Esophagus (tissue), 2 donors: ENCODE results near the gene PCDHB5. TPM values are rescaled to one million over a fixed set of nuclear protein-coding genes. Genes with fewer than 3 reads are reported as not detected.
"Not testable (repeated sequence)": the region's sequence is repeated elsewhere in the genome, so short reads cannot be mapped to it uniquely, and the experiment has no call there.

Source experiments
- H3K27ac ChIP-seq, 2 donors: one replicate each; pipeline ENCODE4 v1.5.1; 2013; ENCODE audit warnings: low read depth in 2 of 2, mild to moderate bottlenecking in 2 of 2, inconsistent platforms in 1 of 2, low read length in 1 of 2, moderate library complexity in 1 of 2
- H3K27me3 ChIP-seq, 2 donors: one replicate each; pipeline ENCODE4 v1.6.1; 2013; ENCODE audit warnings: low read length in 2 of 2, control low read depth in 1 of 2, mild to moderate bottlenecking in 1 of 2; ENCODE audit not compliant: insufficient read depth in 2 of 2, control insufficient read depth in 1 of 2
- H3K36me3 ChIP-seq, 2 donors: one replicate each; pipeline ENCODE4 v1.6.1; 2013; ENCODE audit warnings: low read length in 1 of 2; ENCODE audit not compliant: control insufficient read depth in 2 of 2, insufficient read depth in 2 of 2
- H3K4me1 ChIP-seq, 2 donors: one replicate each; pipeline ENCODE4 v1.6.1; 2013; ENCODE audit warnings: low read length in 1 of 2; ENCODE audit not compliant: control insufficient read depth in 2 of 2, insufficient read depth in 2 of 2
- H3K4me3 ChIP-seq, 2 donors: one replicate each; pipeline ENCODE4 v1.5.1; 2013; ENCODE audit warnings: low read length in 2 of 2, mild to moderate bottlenecking in 2 of 2, low read depth in 1 of 2, moderate library complexity in 1 of 2
- H3K9me3 ChIP-seq, 2 donors: one replicate each; pipeline ENCODE4 v1.6.1; 2013; ENCODE audit warnings: mild to moderate bottlenecking in 2 of 2, low read depth in 1 of 2, low read length in 1 of 2, moderate library complexity in 1 of 2; ENCODE audit not compliant: control insufficient read depth in 2 of 2, insufficient read depth in 1 of 2
- WGBS, 2 donors: extraction: QIAGEN DNeasy Blood & Tissue Kit; methylation state at CpG; one replicate each; pipeline ENCODE4 v1.1.7; 2013; 5-methylcytosine and 5-hydroxymethylcytosine counted together
- polyA plus RNA-seq, 2 donors: library from polyadenylated mRNA; stranded (reverse); fragments of 200-250 nt; gene quantifications; one replicate each; pipeline ENCODE4 v1.2.3, GENCODE V29; 2013
- donor health status: healthy with polysubstance abuse.
- donor health status: Bipolar disorder and iron deficiency.

Gene PCDHB5
- under 1 TPM; 0.14 to 0.26 TPM for polyA plus RNA-seq

DNA sequence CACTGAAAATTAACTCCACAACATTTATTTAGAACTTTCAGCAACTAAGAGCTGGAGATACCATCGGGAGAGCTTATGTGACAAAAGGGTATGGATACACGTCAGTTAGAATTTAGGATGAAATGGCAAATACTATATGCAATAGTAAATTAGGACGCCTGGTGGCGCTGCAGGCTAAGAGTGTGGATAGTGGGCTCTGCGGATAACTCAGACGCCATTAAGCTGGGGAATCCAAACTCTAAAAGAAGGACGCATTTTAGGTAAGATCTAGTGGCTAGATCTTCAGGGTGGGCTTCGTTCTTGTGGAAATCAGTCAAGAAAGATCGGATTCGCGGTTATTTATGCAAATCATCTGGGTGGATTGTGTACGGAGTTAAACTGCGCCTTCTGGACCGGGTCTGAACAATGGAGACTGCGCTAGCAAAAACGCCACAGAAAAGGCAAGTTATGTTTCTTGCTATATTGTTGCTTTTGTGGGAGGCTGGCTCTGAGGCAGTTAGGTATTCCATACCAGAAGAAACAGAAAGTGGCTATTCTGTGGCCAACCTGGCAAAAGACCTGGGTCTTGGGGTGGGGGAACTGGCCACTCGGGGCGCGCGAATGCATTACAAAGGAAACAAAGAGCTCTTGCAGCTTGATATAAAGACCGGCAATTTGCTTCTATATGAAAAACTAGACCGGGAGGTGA, at the start of gene PCDHB5:
TSS of gene PCDHB5 (plus strand) at position 177 of the 688 bp plus-strand sequence. CDS start at position 406, 229 bp downstream.
- 18 to 24% methylated on average over 22 of the region's 22 CpGs for WGBS, 2 donors
- Histone ChIP-seq H3K9me3 (peaks cover 14 to 18% of the 10 kb centered on the region in 2 donors), H3K27ac (no peak within 1 kb of the TSS), H3K36me3 (no peaks in the 10 kb centered on the region), H3K4me1 (no peaks in the 10 kb centered on the region), H3K4me3 (peak within 1 kb of the TSS in 1 of 2 donors; percentile 31), H3K27me3 (no peaks in the 10 kb centered on the region)

DNA sequence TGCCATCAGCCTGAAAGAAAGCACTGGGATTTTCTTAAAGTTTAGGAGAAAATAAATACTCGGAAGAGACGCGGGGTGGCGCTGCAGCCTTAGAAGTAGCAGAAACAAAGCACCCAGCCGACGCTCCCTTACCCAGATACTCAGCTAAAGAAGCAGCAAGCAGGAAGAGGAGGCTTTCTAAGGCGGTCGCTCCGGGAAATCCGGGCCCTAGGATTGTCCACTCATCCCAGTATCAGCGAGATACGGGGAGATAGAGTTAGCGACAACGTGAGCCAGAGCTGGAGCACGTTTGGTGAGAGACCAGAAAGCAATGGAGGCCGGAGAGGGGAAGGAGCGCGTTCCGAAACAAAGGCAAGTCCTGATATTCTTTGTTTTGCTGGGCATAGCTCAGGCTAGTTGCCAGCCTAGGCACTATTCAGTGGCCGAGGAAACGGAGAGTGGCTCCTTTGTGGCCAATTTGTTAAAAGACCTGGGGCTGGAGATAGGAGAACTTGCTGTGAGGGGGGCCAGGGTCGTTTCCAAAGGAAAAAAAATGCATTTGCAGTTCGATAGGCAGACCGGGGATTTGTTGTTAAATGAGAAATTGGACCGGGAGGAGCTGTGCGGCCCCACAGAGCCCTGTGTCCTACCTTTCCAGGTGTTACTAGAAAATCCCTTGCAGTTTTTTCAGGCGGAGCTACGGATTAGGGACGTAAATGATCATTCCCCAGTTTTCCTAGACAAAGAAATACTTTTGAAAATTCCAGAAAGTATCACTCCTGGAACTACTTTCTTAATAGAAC, 40.3 kb upstream of the PCDHB5 start, which contains the start of gene PCDHB2:
TSS of gene PCDHB2 (plus strand) at position 135 of the 782 bp plus-strand sequence. CDS start at position 311, 176 bp downstream.
- Histone ChIP-seq H3K36me3 (no peaks in the 10 kb centered on the region), H3K4me1 (no peaks in the 10 kb centered on the region), H3K9me3 (peaks cover 8 to 19% of the 10 kb centered on the region in 2 donors), H3K4me3 (peak within 1 kb of the TSS; percentile 24 to 44), H3K27me3 (no peaks in the 10 kb centered on the region), H3K27ac (no peak within 1 kb of the TSS)
- 15% methylated on average over 29 of the region's 29 CpGs for WGBS, 2 donors

DNA sequence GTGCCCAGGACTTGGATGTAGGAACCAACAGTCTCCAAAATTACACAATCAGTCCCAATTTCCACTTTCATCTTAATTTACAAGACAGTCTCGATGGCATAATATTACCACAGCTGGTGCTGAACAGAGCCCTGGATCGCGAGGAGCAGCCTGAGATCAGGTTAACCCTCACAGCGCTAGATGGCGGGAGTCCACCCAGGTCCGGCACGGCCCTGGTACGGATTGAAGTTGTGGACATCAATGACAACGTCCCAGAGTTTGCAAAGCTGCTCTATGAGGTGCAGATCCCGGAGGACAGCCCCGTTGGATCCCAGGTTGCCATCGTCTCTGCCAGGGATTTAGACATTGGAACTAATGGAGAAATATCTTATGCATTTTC, 39.8 kb upstream of the PCDHB5 start:
- peaks cover 9 to 18% of the 10 kb centered on the region in 2 donors for H3K9me3 ChIP-seq
- H3K4me1 ChIP-seq: no peaks in the 10 kb centered on the region
- H3K4me3 ChIP-seq: no peak overlapping the region
- 40 to 45% methylated on average over 12 of the region's 12 CpGs for WGBS, 2 donors
- no peaks in the 10 kb centered on the region for H3K36me3 ChIP-seq
- H3K27me3 ChIP-seq: peaks cover 0 to 1% of the 10 kb centered on the region in 2 donors
- H3K27ac ChIP-seq: no peak overlapping the region

DNA sequence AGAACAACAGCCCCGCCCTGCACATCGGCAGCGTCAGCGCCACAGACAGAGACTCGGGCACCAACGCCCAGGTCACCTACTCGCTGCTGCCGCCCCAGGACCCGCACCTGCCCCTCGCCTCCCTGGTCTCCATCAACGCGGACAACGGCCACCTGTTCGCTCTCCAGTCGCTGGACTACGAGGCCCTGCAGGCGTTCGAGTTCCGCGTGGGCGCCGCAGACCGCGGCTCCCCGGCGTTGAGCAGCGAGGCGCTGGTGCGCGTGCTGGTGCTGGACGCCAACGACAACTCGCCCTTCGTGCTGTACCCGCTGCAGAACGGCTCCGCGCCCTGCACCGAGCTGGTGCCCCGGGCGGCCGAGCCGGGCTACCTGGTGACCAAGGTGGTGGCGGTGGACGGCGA, 38.8 kb upstream of the PCDHB5 start:
- not testable (repeated sequence) for H3K36me3 ChIP-seq, H3K27ac ChIP-seq, H3K4me1 ChIP-seq, H3K27me3 ChIP-seq, H3K4me3 ChIP-seq
- WGBS, 2 donors: 44 to 47% methylated on average over 23 to 30 of the region's 46 CpGs
- peaks cover 14 to 24% of the 10 kb centered on the region in 2 donors for H3K9me3 ChIP-seq

DNA sequence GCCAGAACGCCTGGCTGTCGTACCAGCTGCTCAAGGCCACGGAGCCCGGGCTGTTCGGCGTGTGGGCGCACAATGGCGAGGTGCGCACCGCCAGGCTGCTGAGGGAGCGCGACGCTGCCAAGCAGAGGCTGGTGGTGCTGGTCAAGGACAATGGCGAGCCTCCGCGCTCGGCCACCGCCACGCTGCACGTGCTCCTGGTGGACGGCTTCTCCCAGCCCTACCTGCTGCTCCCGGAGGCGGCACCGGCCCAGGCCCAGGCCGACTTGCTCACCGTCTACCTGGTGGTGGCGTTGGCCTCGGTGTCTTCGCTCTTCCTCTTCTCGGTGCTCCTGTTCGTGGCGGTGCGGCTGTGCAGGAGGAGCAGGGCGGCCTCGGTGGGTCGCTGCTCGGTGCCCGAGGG, 38.4 kb upstream of the PCDHB5 start:
- H3K4me3 ChIP-seq, H3K27me3 ChIP-seq, H3K4me1 ChIP-seq, H3K27ac ChIP-seq, H3K36me3 ChIP-seq: not testable (repeated sequence)
- peaks cover 14 to 26% of the 10 kb centered on the region in 2 donors for H3K9me3 ChIP-seq
- WGBS, 2 donors: 42 to 45% methylated on average over 12 to 35 of the region's 38 CpGs

GRCh38 chr5:141100243-141100805, 34.7 kb upstream of the PCDHB5 start, which contains the start of gene PCDHB3:
PCDHB3 (plus strand) TSS chr5:141100473; CDS start chr5:141100650, 177 bp downstream.
- 17 to 25% methylated on average over 19 of the region's 19 CpGs for WGBS, 2 donors
- H3K4me3 ChIP-seq: peak within 1 kb of the TSS; percentile 6 to 8
- H3K36me3 ChIP-seq: no peaks in the 10 kb centered on the region
- no peaks in the 10 kb centered on the region for H3K4me1 ChIP-seq
- no peak within 1 kb of the TSS for H3K27ac ChIP-seq
- peaks cover 9 to 28% of the 10 kb centered on the region in 2 donors for H3K9me3 ChIP-seq
- H3K27me3 ChIP-seq: peaks cover 0 to 3% of the 10 kb centered on the region in 2 donors

DNA sequence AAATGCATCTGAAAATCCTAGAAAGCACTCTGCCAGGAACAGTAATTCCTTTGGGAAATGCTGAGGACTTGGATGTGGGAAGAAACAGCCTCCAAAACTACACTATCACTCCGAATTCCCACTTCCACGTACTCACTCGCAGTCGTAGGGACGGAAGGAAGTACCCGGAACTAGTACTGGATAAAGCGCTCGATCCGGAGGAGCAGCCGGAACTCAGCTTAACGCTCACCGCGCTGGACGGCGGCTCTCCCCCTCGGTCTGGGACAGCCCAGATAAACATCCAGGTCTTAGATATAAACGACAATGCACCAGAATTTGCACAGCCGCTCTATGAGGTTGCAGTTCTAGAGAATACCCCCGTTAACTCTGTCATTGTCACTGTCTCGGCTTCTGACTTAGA, 33.9 kb upstream of the PCDHB5 start:
- no peak overlapping the region for H3K27ac ChIP-seq
- H3K4me1 ChIP-seq: no peaks in the 10 kb centered on the region
- H3K27me3 ChIP-seq: peaks cover 0 to 3% of the 10 kb centered on the region in 2 donors
- no peaks in the 10 kb centered on the region for H3K36me3 ChIP-seq
- WGBS, 2 donors: 44 to 45% methylated on average over 20 of the region's 20 CpGs
- H3K4me3 ChIP-seq: no peak overlapping the region
- peaks cover 9 to 23% of the 10 kb centered on the region in 2 donors for H3K9me3 ChIP-seq

DNA sequence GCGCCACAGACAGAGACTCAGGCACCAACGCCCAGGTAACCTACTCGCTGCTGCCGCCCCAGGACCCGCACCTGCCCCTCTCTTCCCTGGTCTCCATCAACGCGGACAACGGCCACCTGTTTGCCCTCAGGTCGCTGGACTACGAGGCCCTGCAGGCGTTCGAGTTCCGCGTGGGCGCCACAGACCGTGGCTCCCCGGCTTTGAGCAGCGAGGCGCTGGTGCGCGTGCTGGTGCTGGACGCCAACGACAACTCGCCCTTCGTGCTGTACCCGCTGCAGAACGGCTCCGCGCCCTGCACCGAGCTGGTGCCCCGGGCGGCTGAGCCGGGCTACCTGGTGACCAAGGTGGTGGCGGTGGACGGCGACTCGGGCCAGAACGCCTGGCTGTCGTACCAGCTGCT, 32.9 kb upstream of the PCDHB5 start:
- H3K4me1 ChIP-seq, H3K27me3 ChIP-seq, H3K4me3 ChIP-seq, H3K27ac ChIP-seq, H3K36me3 ChIP-seq: not testable (repeated sequence)
- peaks cover 9 to 21% of the 10 kb centered on the region in 2 donors for H3K9me3 ChIP-seq
- WGBS, 2 donors: 41 to 47% methylated on average over 35 to 39 of the region's 39 CpGs

GRCh38 chr5:141102471-141102870, 32.5 kb upstream of the PCDHB5 start:
- peaks cover 9 to 21% of the 10 kb centered on the region in 2 donors for H3K9me3 ChIP-seq
- WGBS, 2 donors: 47 to 50% methylated on average over 17 to 36 of the region's 38 CpGs

More at GRCh38 chr5:141102471-141102870, 32.5 kb upstream of the PCDHB5 start:
- not testable (repeated sequence) for H3K36me3 ChIP-seq, H3K27me3 ChIP-seq, H3K27ac ChIP-seq, H3K4me1 ChIP-seq, H3K4me3 ChIP-seq
